H1 (cell line): ENCODE measurements around the gene SBF2. TPM values are rescaled to one million over a fixed set of nuclear protein-coding genes. Genes with fewer than 3 reads are reported as not detected.

Experiments
- NRF1 ChIP-seq: IDR thresholded peaks from 2 replicates; pipeline ENCODE4 v1.6.1; 2011; ENCODE audit warnings: mild to moderate bottlenecking, low read depth, low read length, improper control_type of control experiment
- RBBP5 ChIP-seq: IDR thresholded peaks from 2 replicates; pipeline ENCODE4 v1.7.1; 2012; ENCODE audit warnings: low read depth, mild to moderate bottlenecking, inconsistent platforms, low read length, moderate library complexity, borderline replicate concordance
- SAP30 ChIP-seq: fragments of 300-600 bp; sonication (generic); IDR thresholded peaks from 2 replicates; pipeline ENCODE4 v1.7.1; 2012; ENCODE audit warnings: low read length, moderate library complexity, mild to moderate bottlenecking, inconsistent platforms; ENCODE audit not compliant: insufficient read depth, insufficient replicate concordance
- polyA plus RNA-seq, 7 experiments: library from polyadenylated mRNA; depleted of rRNA in 3 of 7; stranded (reverse) in 5 of 7; unstranded in 2 of 7; fragments of >200 nt in 5 of 7; fragments of 200-250 nt in 2 of 7; gene quantifications; 1 replicate in 5 of 7; 2 replicates in 1 of 7; 4 replicates in 1 of 7; pipeline versions ENCODE4 v1.2.1 to v1.2.3, GENCODE V29; 2011 to 2013; ENCODE audit warnings: missing spikeins in 2 of 7, mixed read lengths in 2 of 7
- total RNA-seq: library from RNA; stranded (reverse); fragmentation: NEBNext Ultra II Directional; extraction: Animal tissue kit (Norgen Biotek cat#: 25700); gene quantifications from 2 replicates; pipeline ENCODE4 v1.2.1, GENCODE V29; 2021

Gene SBF2
- total and polyA plus RNA-seq, 2 of the 8 experiments (the other 6 are each of a cell fraction or from before 2014, with no cell fraction given) = 36.7 to 50.5 TPM

DNA sequence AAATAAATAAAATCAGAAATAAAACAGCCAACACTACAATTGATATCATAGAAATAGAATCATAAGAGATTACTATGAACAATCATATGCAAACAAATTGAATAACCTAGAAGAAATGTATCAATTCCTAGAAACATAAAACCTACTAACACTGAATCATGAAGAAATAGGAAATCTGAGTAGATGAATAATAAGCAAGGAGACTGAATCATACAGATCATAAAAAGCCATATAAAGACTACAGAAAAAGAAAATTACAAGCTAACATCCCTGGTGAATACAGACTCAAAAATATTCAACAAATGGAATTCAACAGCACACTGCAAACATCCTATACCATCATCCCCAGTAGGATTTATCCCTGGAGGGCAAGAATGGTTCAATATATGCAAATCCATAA, 135.6 kb downstream of the SBF2 start (continued):
- TF ChIP-seq RBBP5 (no peak), SAP30 (no peak), NRF1 (no peak)
